ENCODE data around the gene KCNK1.

KCNK1 gene

DNA sequence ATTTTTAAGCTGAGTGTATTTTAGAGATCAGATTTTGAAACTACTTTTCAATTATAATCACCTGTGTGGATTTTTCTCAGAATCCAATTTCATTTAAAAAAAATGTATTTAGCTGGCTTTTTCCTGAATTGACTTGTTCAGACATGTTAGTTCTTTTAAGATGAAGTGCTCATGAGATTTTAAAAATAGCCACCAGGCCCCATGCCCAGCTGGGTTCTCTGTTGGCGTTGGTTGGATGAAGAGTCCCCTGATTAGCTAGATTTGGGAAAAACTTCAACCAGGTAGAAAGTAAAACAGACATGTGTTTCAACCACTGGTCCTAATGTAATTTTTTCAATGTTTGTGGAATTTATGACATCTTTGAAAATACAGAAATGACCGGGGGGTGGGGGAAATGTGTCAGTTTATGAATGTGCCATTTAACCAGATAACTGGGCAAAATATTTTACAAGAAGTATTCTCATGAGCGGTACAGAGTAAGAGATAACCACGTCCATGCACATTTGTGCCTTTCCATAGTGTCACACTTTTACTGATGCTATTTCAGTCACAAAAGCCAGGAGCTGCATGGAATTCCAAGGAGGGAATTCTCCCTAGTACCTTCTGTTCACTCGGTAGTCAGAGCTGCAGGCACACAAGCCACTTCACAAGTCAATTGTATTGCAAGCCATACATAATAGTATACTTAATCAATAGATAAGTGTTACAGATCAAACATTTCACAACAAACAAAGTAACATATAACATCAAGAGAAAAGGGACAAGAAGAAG is 51.1 kb downstream of the KCNK1 start:
- Histone ChIP-seq H3K4me2 (ENCODE audit: low read length) (no peak overlapping the region), H3K4me3 (ENCODE audit: low read length) (no peak overlapping the region), H3K9me3 (ENCODE audit: insufficient read depth, low read length) (no peaks in the 10 kb centered on the region), H3K27me3 (ENCODE audit: low read depth, low read length) (no peaks in the 10 kb centered on the region), H2AFZ (ENCODE audit: low read depth, low read length) (no peak overlapping the region), H4K20me1 (ENCODE audit: insufficient read depth, low read length) (no peaks in the 10 kb centered on the region), H3K4me1 (ENCODE audit: low read length) (peaks cover 55% of the 10 kb centered on the region), H3K9ac (ENCODE audit: low read length) (no peak overlapping the region), H3K79me2 (ENCODE audit: low read length) (no peaks in the 10 kb centered on the region), H3K27ac (ENCODE audit: low read length) (no peak overlapping the region), H3K36me3 (replicated peaks; ENCODE audit: low read depth, low read length) (peaks cover 5% of the 10 kb centered on the region)
- TF ChIP-seq EZH2phosphoT487 (IDR thresholded peaks at IDR 0.05; ENCODE audit: low read depth): no peak
- TF ChIP-seq, protein P1, sequence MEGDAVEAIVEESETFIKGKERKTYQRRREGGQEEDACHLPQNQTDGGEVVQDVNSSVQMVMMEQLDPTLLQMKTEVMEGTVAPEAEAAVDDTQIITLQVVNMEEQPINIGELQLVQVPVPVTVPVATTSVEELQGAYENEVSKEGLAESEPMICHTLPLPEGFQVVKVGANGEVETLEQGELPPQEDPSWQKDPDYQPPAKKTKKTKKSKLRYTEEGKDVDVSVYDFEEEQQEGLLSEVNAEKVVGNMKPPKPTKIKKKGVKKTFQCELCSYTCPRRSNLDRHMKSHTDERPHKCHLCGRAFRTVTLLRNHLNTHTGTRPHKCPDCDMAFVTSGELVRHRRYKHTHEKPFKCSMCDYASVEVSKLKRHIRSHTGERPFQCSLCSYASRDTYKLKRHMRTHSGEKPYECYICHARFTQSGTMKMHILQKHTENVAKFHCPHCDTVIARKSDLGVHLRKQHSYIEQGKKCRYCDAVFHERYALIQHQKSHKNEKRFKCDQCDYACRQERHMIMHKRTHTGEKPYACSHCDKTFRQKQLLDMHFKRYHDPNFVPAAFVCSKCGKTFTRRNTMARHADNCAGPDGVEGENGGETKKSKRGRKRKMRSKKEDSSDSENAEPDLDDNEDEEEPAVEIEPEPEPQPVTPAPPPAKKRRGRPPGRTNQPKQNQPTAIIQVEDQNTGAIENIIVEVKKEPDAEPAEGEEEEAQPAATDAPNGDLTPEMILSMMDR (IDR thresholded peaks at IDR 0.05; ENCODE audit: low read depth, low read length): no peak

- TF ChIP-seq EZH2phosphoT487 (IDR thresholded peaks at IDR 0.05; ENCODE audit: low read depth): no peak
- TF ChIP-seq, protein P1 (IDR thresholded peaks at IDR 0.05; ENCODE audit: low read depth, low read length): no peak
- peaks cover 7% of the 10 kb centered on the region for H3K36me3 ChIP-seq (replicated peaks; ENCODE audit: low read depth, low read length)
These were observed 51.8 kb downstream of the KCNK1 start for GRCh38 chr1:233665575-233666270.

GRCh38 chr1:233667741-233668140 is 53.8 kb downstream of the KCNK1 start:
- H3K4me1 ChIP-seq (ENCODE audit: low read length): peaks cover 45% of the 10 kb centered on the region
- no peak overlapping the region for H2AFZ ChIP-seq (ENCODE audit: low read depth, low read length)
- no peak for TF ChIP-seq EZH2phosphoT487 (IDR thresholded peaks at IDR 0.05; ENCODE audit: low read depth)
- TF ChIP-seq, protein P1 (IDR thresholded peaks at IDR 0.05; ENCODE audit: low read depth, low read length): no peak
- H4K20me1 ChIP-seq (ENCODE audit: insufficient read depth, low read length): no peaks in the 10 kb centered on the region
- H3K4me2 ChIP-seq (ENCODE audit: low read length): no peak overlapping the region
- no peak overlapping the region for H3K4me3 ChIP-seq (ENCODE audit: low read length)
- H3K9ac ChIP-seq (ENCODE audit: low read length): no peak overlapping the region
- no peaks in the 10 kb centered on the region for H3K27me3 ChIP-seq (ENCODE audit: low read depth, low read length)
- H3K27ac ChIP-seq (ENCODE audit: low read length): no peak overlapping the region
- peaks cover 7% of the 10 kb centered on the region for H3K36me3 ChIP-seq (replicated peaks; ENCODE audit: low read depth, low read length)
- H3K79me2 ChIP-seq (ENCODE audit: low read length): no peaks in the 10 kb centered on the region
- H3K9me3 ChIP-seq (ENCODE audit: insufficient read depth, low read length): no peaks in the 10 kb centered on the region

More at GRCh38 chr1:233665575-233666270, 51.8 kb downstream of the KCNK1 start:
- no peaks in the 10 kb centered on the region for H3K9me3 ChIP-seq (ENCODE audit: insufficient read depth, low read length)
- no peaks in the 10 kb centered on the region for H4K20me1 ChIP-seq (ENCODE audit: insufficient read depth, low read length)
- H3K27ac ChIP-seq (ENCODE audit: low read length): no peak overlapping the region
- no peaks in the 10 kb centered on the region for H3K79me2 ChIP-seq (ENCODE audit: low read length)
- no peak overlapping the region for H2AFZ ChIP-seq (ENCODE audit: low read depth, low read length)
- no peak overlapping the region for H3K9ac ChIP-seq (ENCODE audit: low read length)
- H3K4me1 ChIP-seq (ENCODE audit: low read length): peaks cover 55% of the 10 kb centered on the region
- H3K27me3 ChIP-seq (ENCODE audit: low read depth, low read length): no peaks in the 10 kb centered on the region
- no peak overlapping the region for H3K4me2 ChIP-seq (ENCODE audit: low read length)
- H3K4me3 ChIP-seq (ENCODE audit: low read length): no peak overlapping the region

DNA sequence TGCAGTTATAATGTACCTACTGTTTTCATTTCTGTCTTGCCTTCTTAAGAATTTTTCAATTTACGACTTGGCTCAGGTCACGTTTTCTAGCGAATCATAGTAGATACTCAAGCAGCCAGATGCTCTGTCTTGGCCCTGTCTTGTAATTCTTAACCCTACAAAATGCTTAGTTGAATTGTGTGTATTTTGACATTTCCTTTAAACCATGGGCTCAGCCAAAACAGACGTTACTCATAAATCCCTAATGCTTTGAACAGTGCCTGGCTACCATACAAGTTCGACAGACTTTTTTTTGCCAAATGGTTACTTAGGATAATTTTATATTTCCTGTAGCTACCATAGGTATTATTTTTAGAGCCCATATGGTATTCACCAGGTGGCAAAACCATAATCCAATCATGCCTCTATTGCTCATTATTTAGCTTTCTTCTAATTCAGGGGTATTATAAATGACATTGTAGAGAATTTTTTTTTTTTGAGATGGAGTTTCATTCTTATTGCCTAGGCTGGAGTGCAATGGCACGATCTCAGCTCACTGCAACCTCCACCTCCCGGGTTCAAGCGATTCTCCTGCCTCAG is 54.3 kb downstream of the KCNK1 start:
- Histone ChIP-seq H3K4me3 (ENCODE audit: low read length) (no peak overlapping the region), H3K27me3 (ENCODE audit: low read depth, low read length) (no peaks in the 10 kb centered on the region), H2AFZ (ENCODE audit: low read depth, low read length) (no peak overlapping the region), H3K4me2 (ENCODE audit: low read length) (no peak overlapping the region), H3K79me2 (ENCODE audit: low read length) (no peaks in the 10 kb centered on the region), H4K20me1 (ENCODE audit: insufficient read depth, low read length) (no peaks in the 10 kb centered on the region), H3K9ac (ENCODE audit: low read length) (no peak overlapping the region), H3K27ac (ENCODE audit: low read length) (peak overlapping the region; percentile 0; the same call in 1 of the 2 replicates), H3K36me3 (replicated peaks; ENCODE audit: low read depth, low read length) (peaks cover 7% of the 10 kb centered on the region), H3K4me1 (ENCODE audit: low read length) (peaks cover 45% of the 10 kb centered on the region), H3K9me3 (ENCODE audit: insufficient read depth, low read length) (no peaks in the 10 kb centered on the region)
- TF ChIP-seq, protein P1 (IDR thresholded peaks at IDR 0.05; ENCODE audit: low read depth, low read length): no peak
- no peak for TF ChIP-seq EZH2phosphoT487 (IDR thresholded peaks at IDR 0.05; ENCODE audit: low read depth)

All from OCI-LY3 (cell line).